GM12875 (cell line): ENCODE measurements around the gene ZNF140.
A peak's percentile ranks its signal among the peaks of the same experiment; 100 is the strongest.

ENCODE experiments used
- H3K4me3 ChIP-seq: one replicate; pipeline ENCODE4 v1.5.1; 2011; ENCODE audit warnings: low read depth, low read length, control low read depth
- CTCF ChIP-seq: IDR thresholded peaks from 2 replicates; pipeline ENCODE4 v1.5.1; 2011; ENCODE audit warnings: low read depth, mild to moderate bottlenecking, control low read depth, inconsistent platforms, low read length, moderate library complexity, borderline replicate concordance; ENCODE audit not compliant: insufficient read depth

ZNF140 gene

GRCh38 chr12:133061954-133062353, 18.8 kb upstream of the ZNF140 start:
- no peak overlapping the region for H3K4me3 ChIP-seq
- no peak for TF ChIP-seq CTCF

GRCh38 chr12:133063556-133063955, 17.2 kb upstream of the ZNF140 start:
- TF ChIP-seq CTCF: no peak
- no peak overlapping the region for H3K4me3 ChIP-seq

GRCh38 chr12:133073836-133074235, 6.9 kb upstream of the ZNF140 start:
- no peak for TF ChIP-seq CTCF
- H3K4me3 ChIP-seq: no peak overlapping the region

- peak overlapping the region; percentile 70 for H3K4me3 ChIP-seq
- TF ChIP-seq CTCF: no peak
Observed at GRCh38 chr12:133080026-133080367, 726 bp upstream of the ZNF140 start.

GRCh38 chr12:133081159-133081780, 547 bp downstream of the ZNF140 start:
- no peak for TF ChIP-seq CTCF
- H3K4me3 ChIP-seq: peak overlapping the region; percentile 70

- H3K4me3 ChIP-seq: no peak overlapping the region
- no peak for TF ChIP-seq CTCF
Observed at GRCh38 chr12:133083345-133083744, 2.6 kb downstream of the ZNF140 start.

- TF ChIP-seq CTCF: no peak
- H3K4me3 ChIP-seq: no peak overlapping the region
Observed at GRCh38 chr12:133105620-133106019, 24.9 kb downstream of the ZNF140 start.
